ENCODE data around the gene SDSL.

The SDSL gene

DNA sequence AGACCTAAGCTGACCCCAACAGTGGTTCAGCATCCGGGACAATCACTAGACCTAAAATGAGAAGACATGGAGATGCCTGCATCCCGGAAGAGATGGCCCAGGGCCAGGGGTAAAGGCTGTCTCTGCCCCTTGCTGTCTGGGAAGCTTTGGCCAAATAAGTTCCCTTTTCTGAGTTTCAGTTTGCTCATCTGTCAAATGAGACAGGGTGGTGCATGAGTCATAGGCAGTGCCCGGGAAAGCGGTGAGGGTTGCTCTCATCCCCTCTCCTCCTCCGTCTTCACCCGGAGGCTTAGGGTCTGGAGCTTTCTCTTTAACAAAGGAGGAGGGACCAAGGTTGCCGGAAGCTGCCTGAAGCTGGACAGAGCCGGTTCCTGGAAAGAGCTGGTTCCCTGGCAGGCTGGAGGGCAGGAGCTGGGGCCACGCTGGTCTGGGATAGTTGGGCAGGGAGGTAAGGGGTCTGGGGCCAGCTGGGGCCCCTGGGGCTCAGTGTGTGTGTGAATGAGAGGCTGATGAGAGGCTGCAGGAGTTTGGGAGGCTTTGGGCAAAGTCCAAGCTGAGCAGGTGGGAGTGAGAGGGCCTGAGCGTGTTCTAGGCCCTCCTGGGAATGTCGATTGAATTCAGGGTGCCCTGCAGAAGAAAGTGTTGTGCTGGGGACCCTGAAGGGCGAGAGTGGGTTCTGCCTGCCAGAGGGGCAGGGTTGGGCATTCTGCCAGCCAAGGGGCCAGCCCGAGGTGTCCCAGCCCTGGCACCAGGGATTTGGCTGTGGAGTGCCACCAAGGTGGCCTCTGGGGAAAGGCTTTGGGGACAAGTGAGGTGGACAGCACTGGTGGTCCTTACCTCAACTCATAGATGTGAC, at the start of gene SDSL:
Gene SDSL (plus strand): TSS at position 351 of the 856 bp plus-strand sequence. CDS start 5,603 bp downstream, outside the sequence.
- peak; percentile 85 for DNase-seq (ENCODE audit: low spot score)

GRCh38 chr12:113373440-113373839, 48.7 kb upstream of the SDSL start:
- no peak for DNase-seq (ENCODE audit: low spot score)

DNA sequence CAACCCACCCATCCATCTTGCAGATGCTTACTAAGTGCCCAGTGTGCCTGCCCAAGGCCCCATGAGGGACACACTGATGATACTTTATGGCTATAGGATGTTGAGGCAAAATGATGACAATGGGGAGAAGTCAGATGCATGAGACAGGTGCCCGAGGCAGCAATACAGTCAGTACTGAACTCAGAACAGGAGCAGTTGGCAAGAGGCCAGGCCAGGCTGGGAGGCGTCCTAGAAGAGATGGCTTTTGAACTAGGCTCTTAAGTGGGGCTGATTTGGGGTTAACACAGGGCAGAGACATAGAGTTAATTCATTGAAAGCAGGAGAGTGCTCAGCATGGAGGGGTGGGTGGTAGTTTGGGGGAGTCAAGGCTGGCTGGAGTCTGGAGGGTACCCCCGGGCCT, 48.2 kb upstream of the SDSL start:
- DNase-seq (ENCODE audit: low spot score): peak; percentile 62

- DNase-seq (ENCODE audit: low spot score): no peak
Measured at GRCh38 chr12:113374823-113375428, 47.3 kb upstream of the SDSL start.

GRCh38 chr12:113378291-113378690, 43.9 kb upstream of the SDSL start:
- peak; percentile 15 for DNase-seq (ENCODE audit: low spot score)

GRCh38 chr12:113381220-113381619, 41.0 kb upstream of the SDSL start:
- DNase-seq (ENCODE audit: low spot score): no peak

DNA sequence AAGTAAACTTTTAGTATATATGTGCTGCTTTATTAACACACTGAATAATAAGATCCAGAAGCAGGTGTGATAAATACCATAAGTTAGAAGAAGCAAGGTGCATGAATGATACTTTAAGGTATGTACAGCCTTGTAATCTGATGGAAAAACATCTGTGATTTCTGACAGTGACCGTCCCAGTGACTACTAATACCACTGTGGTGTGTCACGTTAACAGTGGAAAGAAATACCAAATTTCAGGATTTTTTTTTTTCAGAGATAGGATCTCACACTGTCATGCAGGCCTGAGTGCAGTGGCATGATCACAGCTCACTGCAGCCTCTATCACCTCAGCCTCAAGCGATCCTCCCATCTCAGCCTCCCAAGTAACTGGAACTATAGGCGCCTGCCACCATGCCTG, 40.0 kb upstream of the SDSL start:
- DNase-seq (ENCODE audit: low spot score): no peak

DNA sequence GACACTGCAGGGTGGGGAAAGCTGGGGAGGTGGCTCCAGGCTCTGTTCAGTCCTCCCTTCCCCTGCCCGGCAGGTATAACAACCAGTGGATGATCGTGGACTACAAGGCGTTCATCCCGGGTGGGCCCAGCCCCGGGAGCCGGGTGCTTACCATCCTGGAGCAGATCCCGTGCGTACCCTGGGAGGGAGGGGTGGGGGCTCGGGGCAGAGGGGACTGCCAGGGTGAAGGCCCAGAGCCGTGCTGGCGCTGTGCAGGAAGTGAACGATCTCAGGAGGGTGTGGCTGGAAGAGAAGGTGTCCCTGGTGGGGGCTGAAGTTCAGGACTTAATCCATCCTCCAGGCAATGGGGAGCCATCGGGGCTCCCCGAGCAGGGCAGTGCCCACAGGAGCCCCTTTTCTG, 37.4 kb upstream of the SDSL start:
- no peak for DNase-seq (ENCODE audit: low spot score)

- no peak for DNase-seq (ENCODE audit: low spot score)
Measured at GRCh38 chr12:113385282-113385882, 36.8 kb upstream of the SDSL start.

- DNase-seq (ENCODE audit: low spot score): no peak
Measured at GRCh38 chr12:113386866-113387566, 35.2 kb upstream of the SDSL start.

- no peak for DNase-seq (ENCODE audit: low spot score)
Measured at GRCh38 chr12:113387631-113388030, 34.5 kb upstream of the SDSL start.

GRCh38 chr12:113388351-113388750, 33.8 kb upstream of the SDSL start:
- no peak for DNase-seq (ENCODE audit: low spot score)

DNA sequence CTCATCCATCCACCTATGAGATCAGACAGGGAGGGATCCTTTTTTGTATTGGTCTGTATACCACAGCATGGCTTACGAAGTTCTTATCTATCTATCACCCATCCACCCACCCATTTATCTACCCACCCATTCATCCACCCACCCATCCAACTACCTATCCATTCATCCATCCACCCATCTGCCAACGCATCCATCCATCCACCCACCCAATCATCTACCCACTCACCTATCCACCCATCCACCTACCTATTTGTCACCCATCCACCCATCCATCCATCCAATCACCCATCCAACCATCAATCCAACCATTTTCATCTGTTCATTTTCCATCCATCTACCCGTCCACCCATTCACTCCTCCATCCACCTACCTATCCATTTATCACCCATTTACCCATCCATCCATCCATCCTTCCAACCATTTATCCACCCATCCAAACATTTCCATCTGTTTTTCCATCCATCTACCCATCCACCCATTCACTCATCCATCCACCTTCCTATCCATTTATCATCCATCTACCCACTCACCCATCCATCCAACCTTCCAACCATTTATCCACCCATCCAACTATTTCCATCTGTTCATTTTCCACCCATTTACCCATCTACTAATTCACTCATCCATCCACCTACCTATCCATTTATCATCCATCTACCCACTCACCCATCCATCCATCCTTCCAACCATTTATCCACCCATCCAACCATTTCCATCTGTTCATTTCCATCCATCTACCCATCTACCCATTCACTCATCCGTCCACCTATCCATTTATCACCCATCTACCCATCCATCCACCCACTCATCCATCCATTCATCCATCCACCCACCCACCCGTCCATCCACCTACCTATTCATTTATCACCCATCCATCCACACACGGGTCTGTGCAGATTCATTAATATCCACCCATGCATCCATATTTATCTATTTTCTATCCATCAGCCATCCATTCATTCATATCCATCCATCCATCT, 31.8 kb upstream of the SDSL start:
- DNase-seq (ENCODE audit: low spot score): no peak

GRCh38 chr12:113391145-113391544, 31.0 kb upstream of the SDSL start:
- no peak for DNase-seq (ENCODE audit: low spot score)

DNA sequence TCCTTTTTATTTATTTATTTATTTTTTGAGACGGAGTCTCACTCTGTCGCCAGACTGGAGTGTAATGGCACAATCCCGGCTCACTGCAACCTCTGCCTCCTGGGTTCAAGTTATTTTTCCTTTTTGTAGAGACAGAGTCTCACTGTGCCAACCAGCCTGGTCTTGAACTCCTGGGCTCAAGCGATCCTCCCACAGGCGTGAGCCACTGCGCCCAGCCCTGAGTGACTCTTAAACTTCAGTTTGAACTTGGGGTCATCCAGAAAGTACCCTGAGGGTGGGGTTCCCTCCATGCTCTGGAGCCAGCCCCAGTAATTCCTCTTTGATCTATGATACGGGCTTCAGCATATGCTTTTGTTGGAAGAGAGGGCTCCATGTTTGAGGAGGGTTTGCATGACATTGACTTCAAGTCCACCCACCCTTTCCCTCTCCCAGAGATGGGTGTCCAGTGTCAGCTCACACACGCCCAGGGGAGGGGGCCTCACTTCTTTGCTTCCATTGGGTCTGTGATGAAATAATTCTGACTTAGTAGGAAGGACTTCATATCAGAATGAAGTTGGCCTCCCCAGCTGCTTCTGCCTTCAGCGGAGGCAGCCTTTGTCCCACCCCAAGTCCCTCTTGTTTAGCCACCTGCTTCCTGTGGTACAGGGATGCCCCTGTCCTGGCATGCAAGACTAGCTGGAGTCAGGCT, 30.4 kb upstream of the SDSL start:
- no peak for DNase-seq (ENCODE audit: low spot score)

DNA sequence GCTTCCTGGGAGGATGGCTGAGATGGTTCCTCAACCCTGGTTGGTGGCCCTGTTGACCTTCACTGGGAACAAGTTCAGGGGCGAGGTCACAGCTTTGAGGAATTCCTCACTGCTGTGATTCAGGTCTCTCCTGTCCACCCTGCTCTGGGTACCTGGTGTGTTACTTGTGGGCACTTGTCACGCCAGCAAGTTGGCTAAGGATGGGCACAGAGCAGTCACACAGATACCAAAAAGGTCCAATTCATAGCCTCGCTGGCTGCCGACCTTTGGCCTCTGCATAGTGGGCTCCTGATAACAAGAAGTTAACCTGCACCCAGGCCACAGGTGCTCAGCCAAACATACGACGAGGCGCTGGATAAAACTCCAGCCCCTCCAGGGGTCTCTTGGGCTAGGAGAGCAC, 29.7 kb upstream of the SDSL start:
- no peak for DNase-seq (ENCODE audit: low spot score)

DNA sequence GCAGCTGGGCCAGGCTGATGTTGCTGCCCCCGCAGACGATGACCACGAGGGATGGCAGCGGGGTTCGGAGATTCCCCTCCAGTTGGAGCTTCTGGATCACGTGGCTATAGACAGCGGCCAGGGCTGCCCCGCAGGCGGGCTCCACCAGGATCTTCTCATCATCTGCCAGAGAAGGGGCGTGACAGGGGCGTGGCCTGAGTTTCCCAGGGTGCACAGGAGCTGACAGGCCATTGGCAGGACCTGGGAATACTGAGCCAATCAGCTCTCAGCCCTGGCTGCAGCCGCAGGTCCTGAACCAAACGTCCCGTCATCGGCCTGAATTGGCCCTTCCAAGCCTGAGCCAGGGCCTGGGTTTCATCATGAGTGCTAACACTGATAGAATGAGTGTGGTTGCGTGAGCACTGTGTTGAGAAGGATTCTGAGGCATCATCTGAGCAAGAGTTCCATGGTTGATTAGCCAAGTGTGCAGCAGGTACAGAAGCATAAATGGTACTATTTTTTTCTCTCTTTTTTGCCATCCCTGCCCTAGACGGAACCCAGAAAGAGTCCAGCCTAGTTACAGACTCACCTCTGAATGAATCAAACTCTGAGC, 29.1 kb upstream of the SDSL start:
- no peak for DNase-seq (ENCODE audit: low spot score)

GRCh38 chr12:113393749-113394148, 28.4 kb upstream of the SDSL start:
- DNase-seq (ENCODE audit: low spot score): no peak

DNA sequence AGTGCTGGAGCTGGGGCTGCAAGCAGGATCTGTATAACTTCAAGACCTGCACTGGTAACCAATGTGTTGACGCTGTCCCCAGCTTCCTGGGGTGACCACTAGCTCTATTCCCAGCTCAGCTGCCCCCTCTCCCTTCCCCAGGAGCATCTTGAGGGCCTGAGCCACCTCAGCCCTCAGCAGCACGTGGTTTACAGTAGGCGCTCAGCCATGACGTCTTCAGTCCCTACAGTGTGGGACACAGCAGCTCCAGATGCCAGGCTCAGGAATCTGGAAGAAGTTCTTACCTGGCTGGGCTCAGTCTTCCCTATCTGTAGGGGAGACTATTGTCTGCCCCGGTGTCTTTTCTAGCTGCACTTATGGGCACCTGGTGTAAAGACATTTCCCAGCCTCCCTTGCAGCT, 27.1 kb upstream of the SDSL start:
- DNase-seq (ENCODE audit: low spot score): no peak

DNA sequence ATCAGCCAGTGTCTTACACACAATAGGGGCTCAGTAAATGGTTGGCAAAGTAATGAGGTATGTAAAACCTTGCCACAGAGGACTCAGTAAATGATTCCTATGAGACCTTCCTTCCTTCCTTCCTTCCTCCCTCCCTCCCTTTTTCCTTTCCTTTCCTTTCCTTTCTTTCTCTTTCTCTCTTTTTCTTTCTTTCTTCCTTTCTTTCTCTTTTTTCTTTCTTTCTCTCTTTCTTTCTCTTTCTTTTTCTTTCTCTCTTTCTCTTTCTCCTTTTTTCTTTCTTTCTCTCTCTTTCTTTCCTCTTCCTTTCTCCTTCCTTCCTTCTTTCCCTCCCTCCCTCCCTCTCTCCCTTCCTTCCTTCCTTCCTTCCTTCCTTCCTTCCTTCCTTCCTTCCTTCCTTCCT, 26.0 kb upstream of the SDSL start:
- no peak for DNase-seq (ENCODE audit: low spot score)
